Smooth muscle cell (in vitro differentiated cells): Measurements from ENCODE around the gene SAMD9L. TPM values are rescaled to one million over a fixed set of nuclear protein-coding genes. Genes with fewer than 3 reads are reported as not detected.

Experiments used
- DNase-seq: peaks from one replicate; lab custom pipeline; 2025; ENCODE audit not compliant: unreplicated experiment; lab: John Stamatoyannopoulos, UW
- H2AFZ ChIP-seq: fragments of 200-600 bp; sonication (generic); 2 replicates; pipeline ENCODE4 v1.6.0; 2016; ENCODE audit warnings: antibody characterized with exemption, low read depth, mild to moderate bottlenecking
- H3F3A ChIP-seq: fragments of 200-600 bp; sonication (generic); 2 replicates; pipeline ENCODE4 v1.6.0; 2017; ENCODE audit warnings: antibody characterized with exemption, low read depth
- H3K27ac ChIP-seq: fragments of 200-600 bp; sonication (generic); 2 replicates; pipeline ENCODE4 v1.5.1; 2016; ENCODE audit warnings: low read depth, mild to moderate bottlenecking
- H3K27me3 ChIP-seq: fragments of 200-600 bp; sonication (generic); 2 replicates; pipeline ENCODE4 v1.6.1; 2016; ENCODE audit warnings: low read depth, mild to moderate bottlenecking
- H3K36me3 ChIP-seq: fragments of 200-600 bp; sonication (generic); 2 replicates; pipeline ENCODE4 v1.5.1; 2016; ENCODE audit warnings: low read depth
- H3K4me1 ChIP-seq: fragments of 200-600 bp; sonication (generic); 2 replicates; pipeline ENCODE4 v1.5.1; 2016; ENCODE audit warnings: low read depth
- H3K4me2 ChIP-seq: fragments of 200-600 bp; sonication (generic); 2 replicates; pipeline ENCODE4 v1.6.0; 2016; ENCODE audit warnings: mild to moderate bottlenecking
- H3K4me3 ChIP-seq: fragments of 200-600 bp; sonication (generic); 2 replicates; pipeline ENCODE4 v1.5.1; 2016; ENCODE audit warnings: mild to moderate bottlenecking
- H3K79me2 ChIP-seq: fragments of 200-600 bp; sonication (generic); 2 replicates; pipeline ENCODE4 v1.6.0; 2016; ENCODE audit warnings: low read depth, mild to moderate bottlenecking
- H3K9ac ChIP-seq: fragments of 200-600 bp; sonication (generic); 2 replicates; pipeline ENCODE4 v1.6.0; 2016; ENCODE audit warnings: low read depth
- H3K9me3 ChIP-seq: fragments of 200-600 bp; sonication (generic); replicated peaks from 2 replicates; pipeline ENCODE4 v1.5.1; 2016; ENCODE audit warnings: low read depth
- H4K20me1 ChIP-seq: fragments of 200-600 bp; sonication (generic); 2 replicates; pipeline ENCODE4 v1.6.0; 2016; ENCODE audit warnings: low read depth
- CTCF ChIP-seq: fragments of 200-600 bp; sonication (generic); IDR thresholded peaks from 2 replicates; pipeline ENCODE4 v1.5.1; 2017; ENCODE audit warnings: borderline replicate concordance, mild to moderate bottlenecking, antibody characterized with exemption; ENCODE audit not compliant: insufficient read depth, poor library complexity, severe bottlenecking
- WGBS: methylation state at CpG from one replicate; pipeline ENCODE4 v1.1.7; 2016; ENCODE audit warnings: low lambda C conversion rate; 5-methylcytosine and 5-hydroxymethylcytosine counted together
- polyA plus RNA-seq: library from polyadenylated mRNA; unstranded; fragments of >200 nt; fragmentation: Nextera tagmentation; extraction: Ambion mirVana; gene quantifications from 2 replicates; pipeline ENCODE4 v1.2.1, GENCODE V29; 2016
- total RNA-seq: library from RNA; depleted of rRNA; stranded (reverse); fragments of >200 nt; gene quantifications from 2 replicates; pipeline ENCODE4 v1.2.3, GENCODE V29; 2014

Gene SAMD9L
- total and polyA plus RNA-seq, 2 experiments from 2014 or later: 0.31 to 2.7 TPM

GRCh38 chr7:93146036-93146435, 2.1 kb downstream of the SAMD9L start:
- WGBS: 57% methylated on average over 1 of the region's 1 CpG
- Histone ChIP-seq H3K4me3 (no peak overlapping the region), H3K4me1 (peaks cover 12% of the 10 kb centered on the region), H3K4me2 (no peak overlapping the region), H3K36me3 (no peaks in the 10 kb centered on the region), H3K27me3 (no peaks in the 10 kb centered on the region), H3K27ac (no peak overlapping the region), H3K9ac (no peak overlapping the region), H4K20me1 (no peaks in the 10 kb centered on the region), H2AFZ (no peak overlapping the region), H3K79me2 (no peaks in the 10 kb centered on the region), H3K9me3 (no peaks in the 10 kb centered on the region), H3F3A (no peaks in the 10 kb centered on the region)
- no peak for DNase-seq
- TF ChIP-seq CTCF: no peak

- no peaks in the 10 kb centered on the region for H3K79me2 ChIP-seq
- no peaks in the 10 kb centered on the region for H3K36me3 ChIP-seq
- H3K4me1 ChIP-seq: peaks cover 12% of the 10 kb centered on the region
- H3K4me2 ChIP-seq: no peak overlapping the region
- H3K27me3 ChIP-seq: no peaks in the 10 kb centered on the region
- no peak overlapping the region for H3K27ac ChIP-seq
- no peaks in the 10 kb centered on the region for H4K20me1 ChIP-seq
- TF ChIP-seq CTCF: no peak
- no peak overlapping the region for H2AFZ ChIP-seq
- H3K9ac ChIP-seq: no peak overlapping the region
- no peaks in the 10 kb centered on the region for H3F3A ChIP-seq
- 88% methylated on average over 3 of the region's 3 CpGs for WGBS
- H3K4me3 ChIP-seq: no peak overlapping the region
- H3K9me3 ChIP-seq: no peaks in the 10 kb centered on the region
- DNase-seq: no peak
These were observed 2.8 kb downstream of the SAMD9L start for GRCh38 chr7:93145354-93145753.

- Histone ChIP-seq H3K27me3 (no peaks in the 10 kb centered on the region), H3K9ac (no peak overlapping the region), H3K27ac (no peak overlapping the region), H3K9me3 (no peaks in the 10 kb centered on the region), H2AFZ (no peak overlapping the region), H3K79me2 (no peaks in the 10 kb centered on the region), H3K36me3 (no peaks in the 10 kb centered on the region), H4K20me1 (no peaks in the 10 kb centered on the region), H3K4me2 (no peak overlapping the region), H3F3A (no peaks in the 10 kb centered on the region), H3K4me3 (no peak overlapping the region), H3K4me1 (peaks cover 8% of the 10 kb centered on the region)
- WGBS: 89% methylated on average over 1 of the region's 1 CpG
- no peak for TF ChIP-seq CTCF
- no peak for DNase-seq
These were observed 6.1 kb downstream of the SAMD9L start for GRCh38 chr7:93142127-93142526.

GRCh38 chr7:93140582-93141191, 7.5 kb downstream of the SAMD9L start:
- no peak for DNase-seq
- Histone ChIP-seq H3K27me3 (no peaks in the 10 kb centered on the region), H2AFZ (no peak overlapping the region), H3K4me1 (no peaks in the 10 kb centered on the region), H3K4me2 (no peak overlapping the region), H3K4me3 (no peak overlapping the region), H4K20me1 (no peaks in the 10 kb centered on the region), H3K36me3 (no peaks in the 10 kb centered on the region), H3F3A (no peaks in the 10 kb centered on the region), H3K27ac (no peak overlapping the region), H3K9me3 (no peaks in the 10 kb centered on the region), H3K79me2 (no peaks in the 10 kb centered on the region), H3K9ac (no peak overlapping the region)
- no peak for TF ChIP-seq CTCF
- 93% methylated on average over 3 of the region's 3 CpGs for whole genome bisulfite sequencing
